CD4-positive, alpha-beta memory T cell (primary cell): ENCODE results near the gene PIK3R2. TPM values are rescaled to one million over a fixed set of nuclear protein-coding genes. Genes with fewer than 3 reads are reported as not detected.

ENCODE experiments used
- CTCF ChIA-PET: fragments of 350-600 bp; sonication (Branson Sonifier 250); formaldehyde crosslinking; loops from one replicate; lab custom pipeline; 2021; ENCODE audit warnings: inconsistent platforms; ENCODE audit not compliant: partially characterized antibody; lab: Charles Lee
- POLR2A ChIA-PET: fragments of 350-600 bp; sonication (Branson Sonifier 250); formaldehyde crosslinking; loops from one replicate; lab custom pipeline; 2021; ENCODE audit not compliant: partially characterized antibody; lab: Charles Lee
- DNase-seq, 5 donors: peaks; one replicate each; pipeline versions ENCODE4 v3.0.0 to v3.0.0-alpha.2; 2020 to 2022; ENCODE audit warnings: mixed read lengths in 1 of 5
- H3K27ac ChIP-seq: one replicate; pipeline ENCODE4 v1.7.0; 2013; ENCODE audit warnings: low read depth, low read length
- H3K27me3 ChIP-seq: 2 replicates; pipeline ENCODE4 v1.7.0; 2013; ENCODE audit warnings: mild to moderate bottlenecking, low read length, moderate library complexity; ENCODE audit not compliant: insufficient read depth
- H3K36me3 ChIP-seq: 2 replicates; pipeline ENCODE4 v1.7.0; 2013; ENCODE audit warnings: mild to moderate bottlenecking, low read length, moderate library complexity; ENCODE audit not compliant: insufficient read depth
- H3K4me1 ChIP-seq: 2 replicates; pipeline ENCODE4 v1.7.0; 2013; ENCODE audit warnings: mild to moderate bottlenecking, low read length, moderate library complexity; ENCODE audit not compliant: insufficient read depth
- H3K4me3 ChIP-seq, 2 donors: one replicate each; pipeline ENCODE4 v1.7.0; 2013; ENCODE audit warnings: low read length in 2 of 2, mild to moderate bottlenecking in 1 of 2
- H3K9me3 ChIP-seq, 2 donors: one replicate each; pipeline ENCODE4 v1.7.0; 2013; ENCODE audit warnings: low read length in 2 of 2, control low read depth in 1 of 2; ENCODE audit not compliant: control insufficient read depth in 1 of 2
- H3K27ac Mint-ChIP-seq, 7 donors: one replicate each; pipeline ENCODE4 v1.8.0; 2020 to 2021; ENCODE audit warnings: mixed read lengths in 7 of 7, mild to moderate bottlenecking in 6 of 7, inconsistent platforms in 3 of 7, moderate library complexity in 3 of 7
- H3K27me3 Mint-ChIP-seq, 2 donors: one replicate each; pipeline ENCODE4 v1.8.0; 2020 to 2021; ENCODE audit warnings: mixed read lengths in 2 of 2
- H3K36me3 Mint-ChIP-seq, 2 donors: one replicate each; pipeline ENCODE4 v1.8.0; 2020 to 2021; ENCODE audit warnings: mixed read lengths in 2 of 2, inconsistent platforms in 1 of 2, mild to moderate bottlenecking in 1 of 2
- H3K4me1 Mint-ChIP-seq, 4 donors: one replicate each; pipeline ENCODE4 v1.8.0; 2020 to 2021; ENCODE audit warnings: mixed read lengths in 4 of 4, mild to moderate bottlenecking in 1 of 4
- H3K4me3 Mint-ChIP-seq, 8 donors: one replicate each; pipeline ENCODE4 v1.8.0; 2020 to 2021; ENCODE audit warnings: mixed read lengths in 8 of 8, mild to moderate bottlenecking in 7 of 8, moderate library complexity in 6 of 8, inconsistent platforms in 3 of 8
- H3K9me3 Mint-ChIP-seq, 8 donors: one replicate each; pipeline ENCODE4 v1.8.0; 2020 to 2021; ENCODE audit warnings: mixed read lengths in 8 of 8, mild to moderate bottlenecking in 5 of 8, inconsistent platforms in 3 of 8, moderate library complexity in 1 of 8
- intact Hi-C: fragments of 100-400 bp; cut with micrococcal nuclease; formaldehyde crosslinking; loops from one replicate; pipeline ENCODE4 v1.15.1; 2023
- polyA plus RNA-seq, 2 donors: library from polyadenylated mRNA; unstranded; fragments of 300-500 nt; fragmentation: Illumina TruSeq; gene quantifications; one replicate each; pipeline ENCODE4 v1.2.3, GENCODE V29; 2021
- total RNA-seq, 2 experiments: library from RNA; stranded (reverse); gene quantifications; one replicate each; pipeline ENCODE4 v1.2.3, GENCODE V29; 2021

Gene PIK3R2
- total and polyA plus RNA-seq, 4 experiments from 2014 or later: 1.5 to 23.0 (median 12.4) TPM

- H3K4me1 Mint-ChIP-seq: peaks cover 18 to 45% (median 31%) of the 10 kb centered on the region in 4 donors
- CTCF ChIA-PET: interaction anchor here (1.1 to 1.5 kb wide), 5 partner anchors 23 to 44 kb away, joined by 3 to 5 read pairs (median 3); partner anchors contain the start of gene PIK3R2
Observed at GRCh38 chr19:18117692-18118378, 35.1 kb upstream of the PIK3R2 start.

GRCh38 chr19:18118420-18119012 is 34.4 kb upstream of the PIK3R2 start:
- intact Hi-C loops: loop anchor here (2.0 to 10.0 kb wide), 3 partner anchors 54 to 204 kb away; partner anchors contain the start of gene LSM4

More at GRCh38 chr19:18117692-18118378, 35.1 kb upstream of the PIK3R2 start:
- Histone ChIP-seq H3K27me3 (no peaks in the 10 kb centered on the region), H3K27ac (peak overlapping the region; percentile 85), H3K4me3 (peak overlapping the region; percentile 63 to 64), H3K36me3 (peaks cover 14% of the 10 kb centered on the region), H3K4me1 (peaks cover 44% of the 10 kb centered on the region), H3K9me3 (no peaks in the 10 kb centered on the region)
- POLR2A ChIA-PET: interaction anchor here (0.6 to 8.4 kb wide), 20 partner anchors 8 to 185 kb away, joined by 3 to 85 read pairs (median 5); partner anchors contain the start of genes ARRDC2, CCDC124, IL12RB1 and JUND
- no peaks in the 10 kb centered on the region for H3K9me3 Mint-ChIP-seq
- H3K27ac Mint-ChIP-seq: peak overlapping the region; percentile 89 to 99 (median 96)
- H3K4me3 Mint-ChIP-seq: peak overlapping the region; percentile 88 to 98 (median 95)
- peak; percentile 92 to 97 (median 96) for DNase-seq
- peaks cover 4 to 24% of the 10 kb centered on the region in 2 donors for H3K36me3 Mint-ChIP-seq
- no peaks in the 10 kb centered on the region for H3K27me3 Mint-ChIP-seq
- intact Hi-C loops: loop anchor here (1.0 to 10.0 kb wide), 4 partner anchors 34 to 204 kb away; partner anchors contain the start of gene LSM4

GRCh38 chr19:18119013-18119716 is 33.8 kb upstream of the PIK3R2 start:
- peak overlapping the region; percentile 85 for H3K27ac ChIP-seq
- peaks cover 16 to 38% (median 29%) of the 10 kb centered on the region in 4 donors for H3K4me1 Mint-ChIP-seq
- CTCF ChIA-PET: interaction anchor here (0.8 to 1.9 kb wide), 7 partner anchors 8 to 112 kb away, joined by 3 to 11 read pairs (median 3); partner anchors contain the start of gene PIK3R2
- H3K36me3 ChIP-seq: peaks cover 27% of the 10 kb centered on the region
- peaks cover 8 to 27% of the 10 kb centered on the region in 2 donors for H3K36me3 Mint-ChIP-seq
- intact Hi-C loops: loop anchor here (2.0 to 10.0 kb wide), 3 partner anchors 54 to 203 kb away; partner anchors contain the start of gene LSM4
- peak overlapping the region; percentile 93 to 99 (median 98) for H3K27ac Mint-ChIP-seq
- H3K9me3 Mint-ChIP-seq: no peaks in the 10 kb centered on the region
- POLR2A ChIA-PET: interaction anchor here (0.6 to 8.4 kb wide), 29 partner anchors 8 to 272 kb away, joined by 3 to 85 read pairs (median 4); partner anchors contain the start of genes ARRDC2, CCDC124, IL12RB1 and JAK3
- no peaks in the 10 kb centered on the region for H3K27me3 Mint-ChIP-seq
- H3K4me3 Mint-ChIP-seq: peak overlapping the region; percentile 88 to 98 (median 95)
- peak overlapping the region; percentile 63 to 64 for H3K4me3 ChIP-seq
- peak; percentile 64 to 76 (median 72) for DNase-seq
- H3K9me3 ChIP-seq: no peaks in the 10 kb centered on the region
- peaks cover 40% of the 10 kb centered on the region for H3K4me1 ChIP-seq
- no peaks in the 10 kb centered on the region for H3K27me3 ChIP-seq

More at GRCh38 chr19:18118420-18119012, 34.4 kb upstream of the PIK3R2 start:
- H3K4me3 Mint-ChIP-seq: peak overlapping the region; percentile 88 to 98 (median 95)
- H3K27me3 ChIP-seq: no peaks in the 10 kb centered on the region
- H3K4me1 ChIP-seq: peaks cover 40% of the 10 kb centered on the region
- peaks cover 5 to 24% of the 10 kb centered on the region in 2 donors for H3K36me3 Mint-ChIP-seq
- no peaks in the 10 kb centered on the region for H3K9me3 ChIP-seq
- H3K27ac ChIP-seq: peak overlapping the region; percentile 85
- H3K4me1 Mint-ChIP-seq: peaks cover 16 to 43% (median 29%) of the 10 kb centered on the region in 4 donors
- H3K4me3 ChIP-seq: peak overlapping the region; percentile 63 to 64
- H3K9me3 Mint-ChIP-seq: no peaks in the 10 kb centered on the region
- ChIA-PET CTCF (interaction anchor here (0.8 to 1.9 kb wide), 8 partner anchors 24 to 111 kb away, joined by 3 to 11 read pairs (median 3); partner anchors contain the start of gene PIK3R2), POLR2A (interaction anchor here (0.5 to 8.4 kb wide), 24 partner anchors 9 to 561 kb away, joined by 3 to 85 read pairs (median 4); partner anchors contain the start of genes ARRDC2, CCDC124, IL12RB1 and JAK3)
- peaks cover 20% of the 10 kb centered on the region for H3K36me3 ChIP-seq
- DNase-seq: peak in 1 of 5 donors; percentile 15
- peak overlapping the region; percentile 93 to 99 (median 98) for H3K27ac Mint-ChIP-seq
- H3K27me3 Mint-ChIP-seq: no peaks in the 10 kb centered on the region

- intact Hi-C loops: loop anchor here (2.0 to 10.0 kb wide), 3 partner anchors 55 to 203 kb away; partner anchors contain the start of gene LSM4
- Mint-ChIP-seq H3K27me3 (no peaks in the 10 kb centered on the region), H3K27ac (peak overlapping the region; percentile 93 to 99 (median 98)), H3K4me1 (peaks cover 16 to 38% (median 28%) of the 10 kb centered on the region in 4 donors), H3K9me3 (no peaks in the 10 kb centered on the region), H3K36me3 (peaks cover 11 to 32% of the 10 kb centered on the region in 2 donors), H3K4me3 (peak overlapping the region; percentile 88 to 98 (median 95))
- H3K9me3 ChIP-seq: no peaks in the 10 kb centered on the region
- H3K4me1 ChIP-seq: peaks cover 40% of the 10 kb centered on the region
- CTCF ChIA-PET: interaction anchor here (0.7 to 1.9 kb wide), 6 partner anchors 9 to 113 kb away, joined by 3 to 11 read pairs (median 4); partner anchors contain the start of gene PIK3R2
- peak overlapping the region; percentile 63 to 64 for H3K4me3 ChIP-seq
- peak overlapping the region; percentile 85 for H3K27ac ChIP-seq
- peak; percentile 62 to 83 (median 66) for DNase-seq
- H3K27me3 ChIP-seq: no peaks in the 10 kb centered on the region
- POLR2A ChIA-PET: interaction anchor here (0.6 to 8.4 kb wide), 24 partner anchors 9 to 197 kb away, joined by 3 to 85 read pairs (median 5); partner anchors contain the start of genes ARRDC2, CCDC124, IL12RB1 and JUND
- H3K36me3 ChIP-seq: peaks cover 31% of the 10 kb centered on the region
Observed at GRCh38 chr19:18119717-18120105, 33.3 kb upstream of the PIK3R2 start.

DNA sequence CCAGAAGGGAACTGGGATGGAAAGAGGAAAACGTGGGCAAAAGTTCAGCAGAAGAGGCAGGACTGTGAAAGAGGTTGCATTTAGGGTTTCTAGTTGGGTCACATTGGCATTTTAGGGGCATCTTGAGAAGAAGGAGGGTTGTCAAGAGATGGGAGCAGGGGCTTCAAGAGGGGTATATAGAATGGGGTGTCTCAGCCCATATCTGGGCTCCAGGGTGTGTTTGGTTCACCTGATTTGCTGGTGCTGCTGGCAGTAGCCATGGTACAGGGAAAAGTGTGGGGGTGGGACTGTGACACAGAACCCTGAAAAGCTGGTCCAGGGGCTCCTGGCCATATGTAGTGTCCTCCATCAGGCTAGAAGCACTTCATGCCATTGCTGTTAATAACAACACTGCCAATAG is 32.8 kb upstream of the PIK3R2 start:
- CTCF ChIA-PET: interaction anchor here (0.7 to 1.9 kb wide), 6 partner anchors 9 to 41 kb away, joined by 3 to 11 read pairs (median 4); partner anchors contain the start of gene PIK3R2
- peaks cover 34% of the 10 kb centered on the region for H3K36me3 ChIP-seq

DNA sequence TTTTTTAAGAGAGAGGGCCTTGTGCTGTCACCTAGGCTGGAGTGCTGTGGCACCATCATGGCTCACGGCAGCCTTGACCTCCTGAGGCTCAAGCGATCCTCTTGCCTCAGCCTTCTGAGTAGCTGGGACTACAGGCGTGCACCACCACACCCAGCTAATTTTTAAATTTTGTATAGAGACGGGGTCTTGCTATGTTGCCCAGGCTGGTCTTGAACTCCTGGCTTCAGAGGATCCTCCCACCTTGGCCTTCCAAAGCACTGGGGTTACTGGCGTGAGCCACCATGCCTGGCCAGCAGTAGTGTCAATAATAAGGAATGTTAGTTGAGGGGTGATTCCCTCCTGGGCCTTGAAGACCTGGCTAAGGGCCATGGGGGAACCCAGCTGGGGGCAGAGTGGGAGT is 31.8 kb upstream of the PIK3R2 start:
- no peaks in the 10 kb centered on the region for H3K27me3 Mint-ChIP-seq
- no peak for DNase-seq
- intact Hi-C loops: no loop called here
- Histone ChIP-seq H3K36me3 (peaks cover 39% of the 10 kb centered on the region), H3K4me3 (no peak overlapping the region), H3K9me3 (no peaks in the 10 kb centered on the region), H3K27me3 (no peaks in the 10 kb centered on the region), H3K4me1 (peaks cover 40% of the 10 kb centered on the region), H3K27ac (peak overlapping the region; percentile 85)
- ChIA-PET CTCF (interaction anchor here (1.2 kb wide), 1 partner anchor 31 kb away, joined by 4 read pairs; no protein-coding TSS in a partner anchor), POLR2A (interaction anchor here (5.6 to 8.4 kb wide), 2 partner anchors 31 to 120 kb away, joined by 28 to 85 read pairs; partner anchors contain the start of gene PIK3R2)
- H3K4me1 Mint-ChIP-seq: peaks cover 16 to 42% (median 26%) of the 10 kb centered on the region in 4 donors
- H3K4me3 Mint-ChIP-seq: no peak overlapping the region
- H3K9me3 Mint-ChIP-seq: no peaks in the 10 kb centered on the region
- H3K27ac Mint-ChIP-seq: peak overlapping the region; percentile 53 to 96 (median 78)
- peaks cover 12 to 36% of the 10 kb centered on the region in 2 donors for H3K36me3 Mint-ChIP-seq

More for the DNA sequence above, 32.8 kb upstream of the PIK3R2 start:
- intact Hi-C loops: no loop called here
- Histone ChIP-seq H3K4me1 (peaks cover 40% of the 10 kb centered on the region), H3K9me3 (no peaks in the 10 kb centered on the region), H3K27ac (peak overlapping the region; percentile 85), H3K4me3 (peak overlapping the region; percentile 63 to 64), H3K27me3 (no peaks in the 10 kb centered on the region)
- Mint-ChIP-seq H3K9me3 (no peaks in the 10 kb centered on the region), H3K36me3 (peaks cover 9 to 32% of the 10 kb centered on the region in 2 donors), H3K27ac (peak overlapping the region; percentile 93 to 99 (median 98)), H3K4me3 (peak overlapping the region; percentile 88 to 98 (median 95)), H3K27me3 (no peaks in the 10 kb centered on the region), H3K4me1 (peaks cover 16 to 38% (median 27%) of the 10 kb centered on the region in 4 donors)
- no peak for DNase-seq
- POLR2A ChIA-PET: interaction anchor here (0.6 to 8.4 kb wide), 21 partner anchors 8 to 187 kb away, joined by 3 to 85 read pairs (median 5); partner anchors contain the start of genes ARRDC2, CCDC124, IL12RB1 and JUND
